Measurements from ENCODE around the gene GRHL1. TPM values are rescaled to one million over a fixed set of nuclear protein-coding genes. Genes with fewer than 3 reads are reported as not detected.

GRHL1 gene
- total RNA-seq, 2 experiments from 2014 or later: 0.25 to 0.43 TPM

Other genes starting within 250 kb of the GRHL1 start
- gene TAF1B, start 108.2 kb upstream of the GRHL1 start, total RNA-seq: 10 to 100 TPM; 18.8 to 19.0 TPM
- gene KLF11, start 91.9 kb downstream of the GRHL1 start, total RNA-seq: 1 to 10 TPM; 6.8 to 7.1 TPM
- under 1 TPM; 0.11 to 0.14 TPM for gene CYS1, start 128.7 kb downstream of the GRHL1 start, total RNA-seq
- gene RRM2, start 171.0 kb downstream of the GRHL1 start, total RNA-seq: 100 to 1,000 TPM; 320 to 355 TPM

All from activated naive CD8-positive, alpha-beta T cell treated with anti-CD3 and anti-CD28 coated beads, Interleukin-2, amount 10 ng/mL, durations not matched to agents 7 days and 5 days (primary cell).